Neural cell (in vitro differentiated cells): ENCODE data around the gene LCNL1.

Experiments
- EZH2 ChIP-seq: fragments of 200-600, 300-800 bp; shearing (Covaris generic), sonication (generic); IDR thresholded peaks from 2 replicates; pipeline ENCODE4 v1.6.1; 2014; ENCODE audit warnings: antibody characterized with exemption, low read length, borderline replicate concordance, mild to moderate bottlenecking; ENCODE audit not compliant: insufficient read depth, poor library complexity, severe bottlenecking
- TF ChIP-seq, protein P1 (sequence below): IDR thresholded peaks from 2 replicates; pipeline ENCODE4 v1.6.1; 2012; ENCODE audit warnings: borderline replicate concordance
- TF ChIP-seq, protein P2 (sequence below): fragments of 450-650 bp; IDR thresholded peaks from 2 replicates; pipeline ENCODE4 v1.5.1; 2014; ENCODE audit warnings: antibody characterized with exemption, mild to moderate bottlenecking, moderate library complexity; ENCODE audit not compliant: poor library complexity, severe bottlenecking

DNA sequence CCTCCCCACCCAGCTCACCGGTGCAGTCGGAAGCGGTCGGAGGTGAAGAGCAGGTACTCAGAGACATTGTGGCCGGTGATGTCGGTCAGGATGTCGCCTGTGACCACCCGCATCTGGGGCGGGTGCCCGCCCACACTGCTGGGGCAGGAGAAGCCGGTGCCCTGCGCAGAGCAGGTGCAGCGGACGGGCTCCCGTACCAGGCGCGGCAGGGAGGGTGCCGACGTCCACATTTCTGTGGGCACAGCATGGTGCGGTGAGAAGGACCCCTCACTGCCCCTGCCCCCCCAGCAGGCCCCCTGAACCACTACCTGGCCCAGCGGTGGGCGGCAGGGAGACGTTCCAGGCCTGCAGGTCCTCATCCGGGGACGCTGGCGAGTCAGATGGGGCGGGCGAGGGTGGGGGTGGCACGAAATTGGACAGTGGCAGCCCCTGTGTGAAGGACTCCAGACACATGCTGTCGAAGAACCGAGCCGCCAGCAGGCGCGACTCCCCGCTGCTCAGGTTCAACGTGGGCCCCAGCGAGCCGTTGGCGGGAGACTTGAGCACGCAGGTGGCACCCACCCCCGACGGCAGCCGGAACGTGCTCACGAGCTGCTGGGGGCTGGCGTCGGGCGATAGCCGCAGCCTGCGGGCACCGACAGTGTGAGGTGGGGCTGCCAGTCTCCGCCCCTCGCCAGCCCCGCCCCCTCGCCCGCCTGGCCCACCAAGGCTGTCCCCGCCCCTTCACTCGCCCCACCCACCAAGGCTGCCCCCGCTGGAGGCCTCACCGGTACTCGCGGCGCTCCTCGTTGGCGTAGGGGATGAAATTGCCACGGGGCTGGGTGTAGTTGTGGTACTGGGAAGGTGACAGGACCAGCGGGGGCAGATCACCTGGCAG, 30.1 kb downstream of the LCNL1 start:
- TF ChIP-seq, protein P1, sequence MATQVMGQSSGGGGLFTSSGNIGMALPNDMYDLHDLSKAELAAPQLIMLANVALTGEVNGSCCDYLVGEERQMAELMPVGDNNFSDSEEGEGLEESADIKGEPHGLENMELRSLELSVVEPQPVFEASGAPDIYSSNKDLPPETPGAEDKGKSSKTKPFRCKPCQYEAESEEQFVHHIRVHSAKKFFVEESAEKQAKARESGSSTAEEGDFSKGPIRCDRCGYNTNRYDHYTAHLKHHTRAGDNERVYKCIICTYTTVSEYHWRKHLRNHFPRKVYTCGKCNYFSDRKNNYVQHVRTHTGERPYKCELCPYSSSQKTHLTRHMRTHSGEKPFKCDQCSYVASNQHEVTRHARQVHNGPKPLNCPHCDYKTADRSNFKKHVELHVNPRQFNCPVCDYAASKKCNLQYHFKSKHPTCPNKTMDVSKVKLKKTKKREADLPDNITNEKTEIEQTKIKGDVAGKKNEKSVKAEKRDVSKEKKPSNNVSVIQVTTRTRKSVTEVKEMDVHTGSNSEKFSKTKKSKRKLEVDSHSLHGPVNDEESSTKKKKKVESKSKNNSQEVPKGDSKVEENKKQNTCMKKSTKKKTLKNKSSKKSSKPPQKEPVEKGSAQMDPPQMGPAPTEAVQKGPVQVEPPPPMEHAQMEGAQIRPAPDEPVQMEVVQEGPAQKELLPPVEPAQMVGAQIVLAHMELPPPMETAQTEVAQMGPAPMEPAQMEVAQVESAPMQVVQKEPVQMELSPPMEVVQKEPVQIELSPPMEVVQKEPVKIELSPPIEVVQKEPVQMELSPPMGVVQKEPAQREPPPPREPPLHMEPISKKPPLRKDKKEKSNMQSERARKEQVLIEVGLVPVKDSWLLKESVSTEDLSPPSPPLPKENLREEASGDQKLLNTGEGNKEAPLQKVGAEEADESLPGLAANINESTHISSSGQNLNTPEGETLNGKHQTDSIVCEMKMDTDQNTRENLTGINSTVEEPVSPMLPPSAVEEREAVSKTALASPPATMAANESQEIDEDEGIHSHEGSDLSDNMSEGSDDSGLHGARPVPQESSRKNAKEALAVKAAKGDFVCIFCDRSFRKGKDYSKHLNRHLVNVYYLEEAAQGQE, result no peak
- TF ChIP-seq, protein P2, sequence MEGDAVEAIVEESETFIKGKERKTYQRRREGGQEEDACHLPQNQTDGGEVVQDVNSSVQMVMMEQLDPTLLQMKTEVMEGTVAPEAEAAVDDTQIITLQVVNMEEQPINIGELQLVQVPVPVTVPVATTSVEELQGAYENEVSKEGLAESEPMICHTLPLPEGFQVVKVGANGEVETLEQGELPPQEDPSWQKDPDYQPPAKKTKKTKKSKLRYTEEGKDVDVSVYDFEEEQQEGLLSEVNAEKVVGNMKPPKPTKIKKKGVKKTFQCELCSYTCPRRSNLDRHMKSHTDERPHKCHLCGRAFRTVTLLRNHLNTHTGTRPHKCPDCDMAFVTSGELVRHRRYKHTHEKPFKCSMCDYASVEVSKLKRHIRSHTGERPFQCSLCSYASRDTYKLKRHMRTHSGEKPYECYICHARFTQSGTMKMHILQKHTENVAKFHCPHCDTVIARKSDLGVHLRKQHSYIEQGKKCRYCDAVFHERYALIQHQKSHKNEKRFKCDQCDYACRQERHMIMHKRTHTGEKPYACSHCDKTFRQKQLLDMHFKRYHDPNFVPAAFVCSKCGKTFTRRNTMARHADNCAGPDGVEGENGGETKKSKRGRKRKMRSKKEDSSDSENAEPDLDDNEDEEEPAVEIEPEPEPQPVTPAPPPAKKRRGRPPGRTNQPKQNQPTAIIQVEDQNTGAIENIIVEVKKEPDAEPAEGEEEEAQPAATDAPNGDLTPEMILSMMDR, result no peak
- TF ChIP-seq EZH2, result no peak
